Measurements from ENCODE around the gene PRODH.
"Not testable (repeated sequence)": the region's sequence is repeated elsewhere in the genome, so short reads cannot be mapped to it uniquely, and the experiment has no call there.

PRODH gene

DNA sequence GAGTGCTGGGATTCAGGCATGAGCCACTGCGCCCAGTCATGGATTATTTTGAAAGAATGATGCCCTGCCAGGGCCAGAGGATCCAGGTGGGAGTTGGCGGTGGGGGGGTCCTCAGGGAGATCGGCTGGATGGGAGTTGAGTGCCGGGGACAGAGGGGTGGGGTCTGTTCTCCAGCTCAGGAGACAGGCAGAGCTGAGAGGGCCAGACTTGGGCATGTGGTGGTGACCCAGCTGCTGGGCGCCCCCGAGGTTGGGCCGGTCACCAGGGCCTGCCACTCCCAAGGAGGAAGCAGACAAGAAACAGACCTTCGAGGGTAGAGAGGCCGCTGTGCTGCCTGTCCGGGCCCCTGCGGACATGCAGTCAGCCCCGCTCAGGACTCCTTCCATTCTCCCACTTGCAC lies 11.8 kb upstream of the PRODH start:
- in situ Hi-C loops (cut with MboI; ENCODE audit: low pct_unique_long_range_greater_than_20kb, low sequenced_read_pairs, unreplicated experiment) = no loop called here
- TF ChIP-seq, protein P1, sequence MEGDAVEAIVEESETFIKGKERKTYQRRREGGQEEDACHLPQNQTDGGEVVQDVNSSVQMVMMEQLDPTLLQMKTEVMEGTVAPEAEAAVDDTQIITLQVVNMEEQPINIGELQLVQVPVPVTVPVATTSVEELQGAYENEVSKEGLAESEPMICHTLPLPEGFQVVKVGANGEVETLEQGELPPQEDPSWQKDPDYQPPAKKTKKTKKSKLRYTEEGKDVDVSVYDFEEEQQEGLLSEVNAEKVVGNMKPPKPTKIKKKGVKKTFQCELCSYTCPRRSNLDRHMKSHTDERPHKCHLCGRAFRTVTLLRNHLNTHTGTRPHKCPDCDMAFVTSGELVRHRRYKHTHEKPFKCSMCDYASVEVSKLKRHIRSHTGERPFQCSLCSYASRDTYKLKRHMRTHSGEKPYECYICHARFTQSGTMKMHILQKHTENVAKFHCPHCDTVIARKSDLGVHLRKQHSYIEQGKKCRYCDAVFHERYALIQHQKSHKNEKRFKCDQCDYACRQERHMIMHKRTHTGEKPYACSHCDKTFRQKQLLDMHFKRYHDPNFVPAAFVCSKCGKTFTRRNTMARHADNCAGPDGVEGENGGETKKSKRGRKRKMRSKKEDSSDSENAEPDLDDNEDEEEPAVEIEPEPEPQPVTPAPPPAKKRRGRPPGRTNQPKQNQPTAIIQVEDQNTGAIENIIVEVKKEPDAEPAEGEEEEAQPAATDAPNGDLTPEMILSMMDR (IDR thresholded peaks at IDR 0.05; ENCODE audit: extremely low read depth, insufficient read depth, missing control alignments) = no peak
- no peak for DNase-seq (ENCODE audit: low spot score)

DNA sequence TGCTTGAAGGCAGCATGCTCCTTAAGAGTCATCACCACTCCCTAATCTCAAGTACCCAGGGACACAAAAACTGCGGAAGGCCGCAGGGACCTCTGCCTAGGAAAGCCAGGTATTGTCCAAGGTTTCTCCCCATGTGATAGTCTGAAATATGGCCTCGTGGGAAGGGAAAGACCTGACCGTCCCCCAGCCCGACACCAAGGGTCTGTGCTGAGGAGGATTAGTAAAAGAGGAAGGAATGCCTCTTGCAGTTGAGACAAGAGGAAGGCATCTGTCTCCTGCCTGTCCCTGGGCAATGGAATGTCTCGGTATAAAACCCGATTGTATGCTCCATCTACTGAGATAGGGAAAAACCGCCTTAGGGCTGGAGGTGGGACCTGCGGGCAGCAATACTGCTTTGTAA lies 11.0 kb upstream of the PRODH start:
- in situ Hi-C loops (cut with MboI; ENCODE audit: low pct_unique_long_range_greater_than_20kb, low sequenced_read_pairs, unreplicated experiment) = not testable (repeated sequence)

DNA sequence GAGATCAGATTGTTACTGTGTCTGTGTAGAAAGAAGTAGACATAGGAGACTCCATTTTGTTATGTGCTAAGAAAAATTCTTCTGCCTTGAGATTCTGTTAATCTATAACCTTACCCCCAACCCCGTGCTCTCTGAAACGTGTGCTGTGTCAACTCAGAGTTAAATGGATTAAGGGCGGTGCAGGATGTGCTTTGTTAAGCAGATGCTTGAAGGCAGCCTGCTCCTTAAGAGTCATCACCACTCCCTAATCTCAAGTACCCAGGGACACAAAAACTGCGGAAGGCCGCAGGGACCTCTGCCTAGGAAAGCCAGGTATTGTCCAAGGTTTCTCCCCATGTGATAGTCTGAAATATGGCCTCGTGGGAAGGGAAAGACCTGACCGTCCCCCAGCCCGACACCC lies 2.6 kb upstream of the PRODH start:
- in situ Hi-C loops (cut with MboI; ENCODE audit: low pct_unique_long_range_greater_than_20kb, low sequenced_read_pairs, unreplicated experiment); DNase-seq (ENCODE audit: low spot score): not testable (repeated sequence)

More for the DNA sequence above, 11.0 kb upstream of the PRODH start:
- not testable (repeated sequence) for DNase-seq (ENCODE audit: low spot score)

DNA sequence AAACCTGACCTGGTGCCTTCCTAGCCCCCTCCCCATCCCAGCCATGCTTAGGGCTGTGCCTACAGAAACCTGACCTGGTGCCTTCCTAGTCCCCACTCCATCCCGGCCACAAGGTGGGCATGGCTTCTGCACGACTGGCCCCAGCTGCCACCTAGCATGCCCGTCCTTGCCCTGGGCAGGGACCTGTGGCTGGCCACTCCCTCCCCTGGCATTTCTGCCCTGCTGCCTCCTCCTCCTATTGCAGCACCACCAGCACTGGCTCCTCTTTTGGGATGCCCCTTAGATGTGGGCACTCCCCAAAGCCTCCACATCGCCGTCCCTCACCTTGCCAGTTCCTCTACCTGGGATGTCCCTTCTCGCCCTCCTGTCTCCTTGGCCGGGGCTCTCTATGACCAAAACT lies 1.4 kb downstream of the PRODH start:
- in situ Hi-C loops (cut with MboI; ENCODE audit: low pct_unique_long_range_greater_than_20kb, low sequenced_read_pairs, unreplicated experiment); DNase-seq (ENCODE audit: low spot score): not testable (repeated sequence)

DNA sequence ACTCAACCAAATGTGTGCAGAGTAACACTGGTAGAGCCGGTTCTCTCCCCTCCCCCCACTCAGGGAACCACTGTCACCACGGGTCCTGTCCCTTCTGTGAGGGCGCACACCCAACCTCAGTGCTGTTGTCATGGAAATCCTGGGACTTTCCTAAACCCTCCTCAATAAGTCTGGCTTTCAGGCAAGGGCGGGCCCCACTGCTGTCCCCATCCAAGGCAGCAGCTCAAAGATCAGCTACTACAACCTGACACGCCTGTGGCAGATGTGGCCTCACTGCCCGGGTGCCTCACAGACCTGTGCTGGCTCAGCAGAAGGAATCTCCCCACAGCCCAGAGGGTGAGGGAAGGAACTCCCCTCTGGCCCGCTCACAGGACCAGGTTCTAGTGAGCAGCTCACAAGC lies 2.2 kb downstream of the PRODH start:
- in situ Hi-C loops (cut with MboI; ENCODE audit: low pct_unique_long_range_greater_than_20kb, low sequenced_read_pairs, unreplicated experiment) = no loop called here
- TF ChIP-seq, protein P1 (IDR thresholded peaks at IDR 0.05; ENCODE audit: extremely low read depth, insufficient read depth, missing control alignments) = no peak
- DNase-seq (ENCODE audit: low spot score) = no peak

DNA sequence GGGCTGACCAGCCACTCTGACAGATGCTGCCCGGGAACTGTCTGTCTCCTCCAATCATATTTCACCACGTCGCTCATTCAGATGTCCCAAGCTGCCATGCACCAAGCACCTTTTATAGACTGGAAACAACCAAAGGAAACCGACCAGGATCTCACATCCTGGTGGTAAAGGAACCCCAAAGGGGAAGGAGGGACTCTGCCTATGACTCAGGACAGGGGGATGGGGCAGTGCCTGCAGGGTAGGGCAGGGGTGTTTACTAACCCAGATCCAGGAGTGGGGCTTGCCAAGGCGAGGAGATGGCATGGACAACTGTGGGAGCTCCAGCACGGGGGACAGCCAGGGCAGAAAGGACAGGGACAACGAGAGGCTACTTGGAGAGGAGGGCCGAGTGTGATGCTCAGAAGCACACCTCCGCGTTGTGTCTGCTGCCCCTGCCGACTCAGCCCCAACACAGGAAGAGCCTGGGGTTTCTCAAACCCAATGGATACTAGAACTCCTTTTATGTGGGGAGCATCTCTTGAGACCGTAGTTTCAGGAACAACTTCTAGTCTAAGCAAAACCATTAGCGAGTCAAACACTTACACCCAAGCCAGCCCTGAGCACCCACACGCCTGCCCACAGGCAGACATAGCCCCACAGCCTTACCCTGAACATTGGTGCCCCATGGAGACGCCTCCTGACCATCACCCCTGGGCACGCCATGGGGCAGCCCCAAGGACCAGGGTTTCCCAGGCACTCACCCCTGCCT lies 4.0 kb downstream of the PRODH start:
- TF ChIP-seq, protein P1 (IDR thresholded peaks at IDR 0.05; ENCODE audit: extremely low read depth, insufficient read depth, missing control alignments) = no peak
- in situ Hi-C loops (cut with MboI; ENCODE audit: low pct_unique_long_range_greater_than_20kb, low sequenced_read_pairs, unreplicated experiment) = no loop called here
- no peak for DNase-seq (ENCODE audit: low spot score)

DNA sequence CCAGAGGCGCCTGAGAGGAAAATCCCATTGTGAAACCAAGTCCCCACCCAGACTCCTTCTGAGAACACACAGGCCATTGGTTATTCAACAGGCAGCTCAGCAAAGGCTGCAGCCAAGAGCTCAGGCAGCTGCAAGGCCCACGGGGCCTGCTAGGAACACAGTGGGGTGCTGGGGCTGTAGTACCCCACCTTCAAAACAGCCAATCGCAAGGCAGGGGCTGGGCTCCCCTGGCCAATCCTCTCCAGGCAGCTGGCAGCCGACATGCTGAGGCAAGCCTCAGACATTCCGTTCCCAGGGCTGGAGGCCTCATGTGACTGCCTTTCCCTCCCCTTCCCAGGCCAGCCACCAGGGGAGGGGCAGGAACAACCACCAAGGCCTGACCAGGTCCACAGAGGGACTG lies 6.6 kb downstream of the PRODH start:
- TF ChIP-seq, protein P1 (IDR thresholded peaks at IDR 0.05; ENCODE audit: extremely low read depth, insufficient read depth, missing control alignments) = no peak
- no peak for DNase-seq (ENCODE audit: low spot score)
- in situ Hi-C loops (cut with MboI; ENCODE audit: low pct_unique_long_range_greater_than_20kb, low sequenced_read_pairs, unreplicated experiment) = no loop called here

DNA sequence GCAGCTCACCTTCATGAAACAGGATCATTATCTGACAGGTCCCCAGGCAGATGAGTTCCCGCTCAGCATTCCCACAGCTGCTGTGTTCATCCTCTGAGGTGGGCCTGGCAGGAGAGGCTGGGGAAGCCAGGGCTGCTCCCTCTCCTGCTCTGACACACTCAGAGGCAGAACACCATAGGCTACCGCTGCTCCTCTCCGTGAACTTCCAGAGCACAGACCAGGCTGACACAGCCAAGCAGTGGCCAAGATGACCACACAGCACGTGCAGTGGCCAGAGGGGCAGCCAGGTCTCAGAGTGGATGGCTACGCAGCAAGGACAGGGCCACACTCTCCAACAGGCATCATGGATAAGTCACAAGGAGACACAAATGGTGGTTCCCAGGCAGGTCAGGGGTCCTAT lies 8.5 kb downstream of the PRODH start:
- in situ Hi-C loops (cut with MboI; ENCODE audit: low pct_unique_long_range_greater_than_20kb, low sequenced_read_pairs, unreplicated experiment) = no loop called here

More for the DNA sequence above, 8.5 kb downstream of the PRODH start:
- DNase-seq (ENCODE audit: low spot score) = no peak
- TF ChIP-seq, protein P1 (IDR thresholded peaks at IDR 0.05; ENCODE audit: extremely low read depth, insufficient read depth, missing control alignments) = no peak
